OCI-LY7 (cell line): ENCODE data around the gene S1PR1.

ENCODE experiments used
- EZH2phosphoT487 ChIP-seq: fragments of 200-600 bp; sonication (generic); IDR thresholded peaks from 2 replicates; pipeline ENCODE4 v1.6.1; 2018; ENCODE audit warnings: low read depth, borderline replicate concordance, mild to moderate bottlenecking, mixed run types, antibody characterized with exemption, low read length, moderate library complexity, mixed read lengths
- TF ChIP-seq, protein P1 (sequence below): fragments of 200-600 bp; sonication (generic); conservative IDR thresholded peaks from 2 replicates; pipeline ENCODE4 v1.5.1; 2014; ENCODE audit warnings: mild to moderate bottlenecking, antibody characterized with exemption, low read length, moderate library complexity, mixed read lengths

DNA sequence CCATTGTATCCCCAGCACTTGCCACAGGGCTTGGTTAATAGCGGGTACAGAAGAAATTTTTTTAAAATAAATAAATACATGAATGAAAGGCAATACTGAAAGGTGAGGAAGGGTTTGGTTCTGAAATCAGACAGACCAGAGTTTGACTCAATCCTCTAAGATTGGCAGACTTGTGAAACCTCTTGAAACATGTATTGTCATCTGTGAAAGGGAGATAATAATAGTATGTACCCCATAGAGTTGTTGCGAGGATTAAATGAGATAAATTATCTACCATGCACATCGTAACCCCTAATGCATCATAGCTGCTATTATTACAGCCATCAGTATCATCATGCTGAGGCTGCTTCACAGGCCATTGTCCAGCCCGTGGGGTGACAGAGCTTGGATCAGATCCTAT lies 41.4 kb downstream of the S1PR1 start:
- TF ChIP-seq, protein P1, sequence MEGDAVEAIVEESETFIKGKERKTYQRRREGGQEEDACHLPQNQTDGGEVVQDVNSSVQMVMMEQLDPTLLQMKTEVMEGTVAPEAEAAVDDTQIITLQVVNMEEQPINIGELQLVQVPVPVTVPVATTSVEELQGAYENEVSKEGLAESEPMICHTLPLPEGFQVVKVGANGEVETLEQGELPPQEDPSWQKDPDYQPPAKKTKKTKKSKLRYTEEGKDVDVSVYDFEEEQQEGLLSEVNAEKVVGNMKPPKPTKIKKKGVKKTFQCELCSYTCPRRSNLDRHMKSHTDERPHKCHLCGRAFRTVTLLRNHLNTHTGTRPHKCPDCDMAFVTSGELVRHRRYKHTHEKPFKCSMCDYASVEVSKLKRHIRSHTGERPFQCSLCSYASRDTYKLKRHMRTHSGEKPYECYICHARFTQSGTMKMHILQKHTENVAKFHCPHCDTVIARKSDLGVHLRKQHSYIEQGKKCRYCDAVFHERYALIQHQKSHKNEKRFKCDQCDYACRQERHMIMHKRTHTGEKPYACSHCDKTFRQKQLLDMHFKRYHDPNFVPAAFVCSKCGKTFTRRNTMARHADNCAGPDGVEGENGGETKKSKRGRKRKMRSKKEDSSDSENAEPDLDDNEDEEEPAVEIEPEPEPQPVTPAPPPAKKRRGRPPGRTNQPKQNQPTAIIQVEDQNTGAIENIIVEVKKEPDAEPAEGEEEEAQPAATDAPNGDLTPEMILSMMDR, result no peak
- TF ChIP-seq EZH2phosphoT487, result no peak
